Activated CD4-positive, alpha-beta memory T cell treated with anti-CD3 and anti-CD28 coated beads, Interleukin-2, amount 10 ng/mL, durations not matched to agents 7 days and 5 days (primary cell): ENCODE measurements around the gene CYP26A1. TPM values are rescaled to one million over a fixed set of nuclear protein-coding genes. Genes with fewer than 3 reads are reported as not detected.

Experiments
- CTCF ChIA-PET: fragments of 350-600 bp; sonication (Branson Sonifier 250); formaldehyde crosslinking; loops from one replicate; lab custom pipeline; 2021; ENCODE audit warnings: antibody characterized with exemption, inconsistent platforms; lab: Charles Lee
- POLR2A ChIA-PET: fragments of 350-600 bp; sonication (Branson Sonifier 250); formaldehyde crosslinking; loops from one replicate; lab custom pipeline; 2021; ENCODE audit warnings: antibody characterized with exemption; lab: Charles Lee
- DNase-seq: peaks from one replicate; pipeline ENCODE4 v3.0.0-alpha.2; 2020
- H3K27ac Mint-ChIP-seq: one replicate; pipeline ENCODE4 v1.8.0; 2021; ENCODE audit warnings: mild to moderate bottlenecking, mixed read lengths
- H3K27me3 Mint-ChIP-seq: one replicate; pipeline ENCODE4 v1.8.0; 2021; ENCODE audit warnings: mixed read lengths
- H3K36me3 Mint-ChIP-seq: one replicate; pipeline ENCODE4 v1.8.0; 2021; ENCODE audit warnings: low read depth, mixed read lengths
- H3K4me1 Mint-ChIP-seq: one replicate; pipeline ENCODE4 v1.8.0; 2021; ENCODE audit warnings: mixed read lengths
- H3K4me3 Mint-ChIP-seq: one replicate; pipeline ENCODE4 v1.8.0; 2021; ENCODE audit warnings: mild to moderate bottlenecking, mixed read lengths
- H3K9me3 Mint-ChIP-seq: one replicate; pipeline ENCODE4 v1.8.0; 2021; ENCODE audit warnings: mixed read lengths
- total RNA-seq, 2 experiments: library from RNA; stranded (reverse); gene quantifications; one replicate each; pipeline ENCODE4 v1.2.3, GENCODE V29; 2021

Gene CYP26A1
- total RNA-seq, 2 experiments from 2014 or later, result not detected

DNA sequence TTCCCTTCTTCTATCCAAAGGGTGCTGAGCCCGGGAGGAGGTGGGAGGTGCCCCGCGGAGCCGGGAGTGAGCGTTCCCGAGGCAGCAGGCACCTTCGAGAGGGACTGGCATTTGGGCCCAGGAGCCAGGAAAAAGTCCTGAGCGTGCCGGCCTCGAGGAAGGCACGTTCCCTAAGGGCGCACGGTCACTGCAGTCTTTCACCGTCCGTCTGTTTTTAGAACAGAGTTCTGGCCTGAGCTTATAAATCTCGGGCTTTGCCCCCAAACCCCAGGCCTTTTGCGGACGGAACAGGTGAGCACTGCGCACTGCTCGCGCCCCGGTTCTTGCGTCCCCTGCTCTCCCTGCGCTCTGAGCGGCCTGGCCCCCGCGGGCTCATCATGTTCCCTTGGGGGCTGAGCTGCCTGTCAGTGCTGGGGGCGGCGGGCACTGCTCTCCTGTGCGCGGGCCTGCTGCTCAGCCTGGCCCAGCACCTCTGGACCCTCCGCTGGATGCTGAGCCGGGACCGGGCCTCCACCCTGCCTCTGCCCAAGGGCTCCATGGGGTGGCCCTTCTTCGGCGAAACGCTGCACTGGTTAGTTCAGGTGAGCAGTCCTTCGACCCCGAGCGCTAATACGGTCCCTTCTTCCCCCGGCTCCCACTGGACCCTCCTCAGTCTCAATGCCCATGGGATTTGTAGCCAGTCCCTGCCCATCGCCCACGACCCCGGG lies 12.7 kb upstream of the CYP26A1 start:
- ChIA-PET CTCF (interaction anchor here (0.5 kb wide), 1 partner anchor 144 kb away, joined by 3 read pairs; no protein-coding TSS in a partner anchor), POLR2A (interaction anchor here (0.9 kb wide), 1 partner anchor 12 kb away, joined by 3 read pairs; the partner anchor contains the start of gene CYP26A1)
- Mint-ChIP-seq H3K27me3 (peaks cover 44% of the 10 kb centered on the region), H3K27ac (no peak overlapping the region), H3K4me3 (no peak overlapping the region), H3K9me3 (no peaks in the 10 kb centered on the region), H3K4me1 (peaks cover 12% of the 10 kb centered on the region), H3K36me3 (peaks cover 3% of the 10 kb centered on the region)
- DNase-seq, result no peak

DNA sequence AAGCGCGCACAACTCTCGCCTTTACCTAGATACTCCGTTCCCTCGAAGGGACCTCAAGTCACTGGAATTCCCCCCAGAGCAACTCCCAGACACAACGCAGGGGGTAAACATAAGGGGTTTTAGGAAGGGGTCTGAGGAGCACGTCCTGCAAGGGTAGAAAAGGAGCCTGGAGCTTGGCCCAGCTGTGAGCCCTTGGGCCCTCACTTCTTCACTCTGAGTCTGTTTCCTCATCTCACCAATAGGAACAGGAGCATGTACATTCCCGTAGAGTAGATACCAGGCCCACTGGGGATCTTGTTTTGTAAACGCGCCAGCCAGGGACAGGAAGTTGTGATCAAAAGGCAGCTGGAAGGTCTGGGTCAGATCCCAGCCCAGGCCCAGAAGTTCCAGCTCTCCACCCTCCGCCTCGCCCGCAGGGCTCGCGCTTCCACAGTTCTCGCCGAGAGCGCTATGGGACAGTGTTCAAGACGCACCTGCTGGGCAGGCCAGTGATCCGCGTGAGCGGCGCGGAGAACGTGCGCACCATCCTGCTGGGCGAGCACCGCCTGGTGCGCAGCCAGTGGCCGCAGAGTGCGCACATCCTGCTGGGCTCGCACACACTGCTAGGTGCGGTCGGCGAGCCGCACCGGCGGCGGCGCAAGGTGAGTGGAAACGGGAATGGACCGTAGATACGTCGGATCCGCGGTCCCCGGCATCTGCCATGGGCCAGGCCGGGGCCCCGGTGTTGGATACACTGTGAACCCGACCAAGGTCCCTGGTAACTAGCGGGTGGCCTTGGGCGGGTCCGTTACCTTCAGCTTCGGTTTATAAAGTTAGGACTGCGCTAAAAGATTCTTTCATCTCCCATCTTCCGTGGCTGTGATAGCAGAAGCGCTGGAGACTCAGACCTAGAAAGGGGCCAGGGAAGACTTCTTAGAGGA lies 11.8 kb upstream of the CYP26A1 start:
- H3K9me3 Mint-ChIP-seq, result no peaks in the 10 kb centered on the region
- peaks cover 12% of the 10 kb centered on the region for H3K4me1 Mint-ChIP-seq
- H3K36me3 Mint-ChIP-seq, result peaks cover 3% of the 10 kb centered on the region
- no peak overlapping the region for H3K27ac Mint-ChIP-seq
- peak overlapping the region; percentile 61 for H3K4me3 Mint-ChIP-seq
- DNase-seq, result no peak
- POLR2A ChIA-PET, result no interaction called here
- CTCF ChIA-PET, result interaction anchor here (0.5 to 1.6 kb wide), 5 partner anchors 8 to 144 kb away, joined by 3 to 6 read pairs (median 4); no protein-coding TSS in a partner anchor
- peaks cover 50% of the 10 kb centered on the region for H3K27me3 Mint-ChIP-seq

GRCh38 chr10:93062514-93063143 lies 11.1 kb upstream of the CYP26A1 start:
- CTCF ChIA-PET, result interaction anchor here (1.1 to 1.6 kb wide), 4 partner anchors 8 to 17 kb away, joined by 3 to 6 read pairs (median 4); no protein-coding TSS in a partner anchor

GRCh38 chr10:93063144-93063976 lies 10.3 kb upstream of the CYP26A1 start:
- no peak overlapping the region for H3K27ac Mint-ChIP-seq
- H3K4me3 Mint-ChIP-seq, result no peak overlapping the region
- POLR2A ChIA-PET, result interaction anchor here (1.1 kb wide), 1 partner anchor 12 kb away, joined by 3 read pairs; no protein-coding TSS in a partner anchor
- H3K4me1 Mint-ChIP-seq, result peaks cover 12% of the 10 kb centered on the region
- peaks cover 3% of the 10 kb centered on the region for H3K36me3 Mint-ChIP-seq
- H3K9me3 Mint-ChIP-seq, result no peaks in the 10 kb centered on the region
- no peak for DNase-seq
- CTCF ChIA-PET, result interaction anchor here (1.4 to 1.6 kb wide), 3 partner anchors 7 to 17 kb away, joined by 4 to 6 read pairs (median 5); no protein-coding TSS in a partner anchor
- peaks cover 65% of the 10 kb centered on the region for H3K27me3 Mint-ChIP-seq

More at GRCh38 chr10:93062514-93063143, 11.1 kb upstream of the CYP26A1 start:
- Mint-ChIP-seq H3K36me3 (peaks cover 3% of the 10 kb centered on the region), H3K27ac (no peak overlapping the region), H3K4me1 (peaks cover 12% of the 10 kb centered on the region), H3K27me3 (peaks cover 58% of the 10 kb centered on the region), H3K4me3 (peak overlapping the region; percentile 61), H3K9me3 (no peaks in the 10 kb centered on the region)
- POLR2A ChIA-PET, result no interaction called here
- DNase-seq, result peak; percentile 60

DNA sequence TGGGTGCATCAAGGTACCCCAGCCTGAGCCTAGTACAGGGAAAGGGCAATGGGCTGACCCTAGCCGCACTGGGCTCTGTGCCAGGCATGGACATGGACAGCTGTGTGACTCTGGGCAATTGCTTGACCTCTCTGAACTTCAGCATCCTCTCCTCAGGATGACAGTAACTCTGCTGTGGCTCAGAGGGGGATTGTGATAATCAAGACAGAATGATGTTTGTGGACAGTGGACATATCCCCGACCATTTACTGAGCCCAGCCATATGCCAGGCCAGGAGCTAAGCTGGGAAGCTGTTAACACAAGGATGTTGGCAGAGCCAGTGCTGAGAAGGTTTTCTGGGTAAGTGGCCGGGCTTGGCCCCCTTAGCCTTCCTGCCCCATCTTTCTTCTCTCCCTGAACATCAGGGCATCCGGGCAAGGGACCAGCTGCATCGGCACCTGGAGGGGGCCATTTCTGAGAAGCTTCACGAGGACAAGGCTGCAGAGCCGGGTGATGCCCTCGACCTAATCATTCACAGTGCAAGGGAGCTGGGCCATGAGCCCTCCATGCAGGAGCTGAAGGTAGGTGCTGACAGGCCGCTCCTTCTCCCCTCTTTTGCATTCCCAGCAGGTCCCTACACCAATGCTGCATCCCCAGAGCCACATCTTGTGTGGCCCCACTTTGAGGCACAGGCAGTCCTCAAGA lies 9.6 kb upstream of the CYP26A1 start:
- ChIA-PET CTCF (no interaction called here), POLR2A (interaction anchor here (1.1 to 1.6 kb wide), 2 partner anchors 9 to 11 kb away, joined by 3 read pairs; no protein-coding TSS in a partner anchor)
- DNase-seq, result no peak
- Mint-ChIP-seq H3K4me3 (no peak overlapping the region), H3K27ac (no peak overlapping the region), H3K36me3 (peaks cover 3% of the 10 kb centered on the region), H3K4me1 (peaks cover 16% of the 10 kb centered on the region), H3K27me3 (peaks cover 73% of the 10 kb centered on the region), H3K9me3 (no peaks in the 10 kb centered on the region)

GRCh38 chr10:93064874-93065660 lies 8.6 kb upstream of the CYP26A1 start:
- Mint-ChIP-seq H3K36me3 (peaks cover under 1% of the 10 kb centered on the region), H3K27me3 (peaks cover 75% of the 10 kb centered on the region), H3K4me1 (peaks cover 16% of the 10 kb centered on the region), H3K4me3 (no peak overlapping the region), H3K27ac (no peak overlapping the region), H3K9me3 (no peaks in the 10 kb centered on the region)
- POLR2A ChIA-PET, result interaction anchor here (1.6 kb wide), 1 partner anchor 8 kb away, joined by 3 read pairs; no protein-coding TSS in a partner anchor
- DNase-seq, result no peak
- CTCF ChIA-PET, result interaction anchor here (0.8 to 1.3 kb wide), 3 partner anchors 8 to 58 kb away, joined by 3 read pairs; no protein-coding TSS in a partner anchor

GRCh38 chr10:93065675-93066543 lies 7.8 kb upstream of the CYP26A1 start:
- POLR2A ChIA-PET, result no interaction called here
- no peak for DNase-seq
- CTCF ChIA-PET, result interaction anchor here (0.8 to 1.3 kb wide), 3 partner anchors 9 to 59 kb away, joined by 3 read pairs; no protein-coding TSS in a partner anchor
- Mint-ChIP-seq H3K27me3 (peaks cover 82% of the 10 kb centered on the region), H3K9me3 (no peaks in the 10 kb centered on the region), H3K36me3 (no peaks in the 10 kb centered on the region), H3K4me1 (peaks cover 18% of the 10 kb centered on the region), H3K4me3 (no peak overlapping the region), H3K27ac (no peak overlapping the region)

GRCh38 chr10:93066544-93066913 lies 7.2 kb upstream of the CYP26A1 start:
- DNase-seq, result no peak
- Mint-ChIP-seq H3K27me3 (peaks cover 84% of the 10 kb centered on the region), H3K36me3 (no peaks in the 10 kb centered on the region), H3K9me3 (no peaks in the 10 kb centered on the region), H3K27ac (no peak overlapping the region), H3K4me3 (no peak overlapping the region), H3K4me1 (peaks cover 21% of the 10 kb centered on the region)
- ChIA-PET CTCF (interaction anchor here (1.3 to 1.6 kb wide), 2 partner anchors 13 to 14 kb away, joined by 3 to 4 read pairs; no protein-coding TSS in a partner anchor), POLR2A (no interaction called here)

- POLR2A ChIA-PET, result no interaction called here
- no peak overlapping the region for H3K4me3 Mint-ChIP-seq
- no peak overlapping the region for H3K27ac Mint-ChIP-seq
- H3K27me3 Mint-ChIP-seq, result peaks cover 85% of the 10 kb centered on the region
- CTCF ChIA-PET, result interaction anchor here (1.6 kb wide), 1 partner anchor 12 kb away, joined by 4 read pairs; no protein-coding TSS in a partner anchor
- peaks cover 20% of the 10 kb centered on the region for H3K4me1 Mint-ChIP-seq
- H3K36me3 Mint-ChIP-seq, result no peaks in the 10 kb centered on the region
- no peak for DNase-seq
- H3K9me3 Mint-ChIP-seq, result no peaks in the 10 kb centered on the region
These were observed 6.0 kb upstream of the CYP26A1 start for GRCh38 chr10:93067443-93068365.
